BE2C (cell line): ENCODE results near the gene CDC14B.

Experiments used
- DNase-seq: peaks from one replicate; pipeline ENCODE4 v3.0.0-alpha.2; 2020
- H3K27me3 ChIP-seq: fragments of 250-450 bp; sonication (Bioruptor Pico); 2 replicates; pipeline ENCODE4 v1.5.1; 2020; ENCODE audit warnings: mild to moderate bottlenecking
- H3K36me3 ChIP-seq: fragments of 250-450 bp; sonication (Bioruptor Pico); 2 replicates; pipeline ENCODE4 v1.5.1; 2020; ENCODE audit warnings: mild to moderate bottlenecking
- H3K4me1 ChIP-seq: fragments of 250-450 bp; sonication (Bioruptor Pico); 2 replicates; pipeline ENCODE4 v1.5.1; 2020
- H3K4me3 ChIP-seq: 2 replicates; pipeline ENCODE4 v1.5.1; 2011; ENCODE audit warnings: low read depth, low read length
- H3K9me3 ChIP-seq: fragments of 250-450 bp; sonication (Bioruptor Pico); 2 replicates; pipeline ENCODE4 v1.5.1; 2020
- CTCF ChIP-seq: IDR thresholded peaks from 2 replicates; pipeline ENCODE4 v1.5.1; 2012; ENCODE audit warnings: mild to moderate bottlenecking, low read depth, low read length

Gene CDC14B

GRCh38 chr9:96464426-96464825 lies 155.2 kb downstream of the CDC14B start:
- TF ChIP-seq CTCF = no peak
- Histone ChIP-seq H3K36me3 (peaks cover 4% of the 10 kb centered on the region), H3K4me1 (no peaks in the 10 kb centered on the region), H3K27me3 (no peaks in the 10 kb centered on the region), H3K4me3 (no peak overlapping the region), H3K9me3 (no peaks in the 10 kb centered on the region; the same call in 1 of the 2 replicates)
- no peak for DNase-seq

DNA sequence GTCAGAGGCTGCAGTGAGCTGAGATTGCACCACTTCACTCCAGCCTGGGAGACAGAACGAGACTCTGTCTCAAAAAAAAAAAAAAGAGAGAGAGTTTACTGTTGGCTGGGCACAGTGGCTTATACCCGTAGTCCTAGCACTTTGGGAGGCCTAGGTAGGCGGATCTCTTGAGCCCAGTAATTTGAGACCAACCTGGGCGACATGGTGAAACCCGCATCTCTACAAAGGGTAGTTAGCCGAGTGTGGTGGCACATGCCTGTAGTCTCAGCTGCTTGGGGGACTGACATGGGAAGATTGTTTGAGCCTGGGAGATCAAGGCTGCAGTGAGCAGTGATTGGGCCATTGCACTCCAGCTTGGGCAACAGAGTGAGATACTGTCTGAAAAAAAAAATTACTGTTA lies 157.1 kb downstream of the CDC14B start:
- H3K36me3 ChIP-seq = peaks cover 4% of the 10 kb centered on the region
- TF ChIP-seq CTCF = no peak
- no peak for DNase-seq

GRCh38 chr9:96461336-96461735 lies 158.3 kb downstream of the CDC14B start:
- no peak for TF ChIP-seq CTCF
- H3K4me1 ChIP-seq = no peaks in the 10 kb centered on the region
- peaks cover 4% of the 10 kb centered on the region for H3K36me3 ChIP-seq
- no peaks in the 10 kb centered on the region for H3K27me3 ChIP-seq
- no peak overlapping the region for H3K4me3 ChIP-seq
- no peak for DNase-seq
- H3K9me3 ChIP-seq = no peaks in the 10 kb centered on the region; the same call in 1 of the 2 replicates

More for the DNA sequence above, 157.1 kb downstream of the CDC14B start:
- Histone ChIP-seq H3K9me3 (no peaks in the 10 kb centered on the region; the same call in 1 of the 2 replicates), H3K27me3 (no peaks in the 10 kb centered on the region), H3K4me1 (no peaks in the 10 kb centered on the region), H3K4me3 (no peak overlapping the region)

- H3K27me3 ChIP-seq = no peaks in the 10 kb centered on the region
- DNase-seq = no peak
- no peaks in the 10 kb centered on the region for H3K4me1 ChIP-seq
- no peak for TF ChIP-seq CTCF
- H3K36me3 ChIP-seq = peaks cover 4% of the 10 kb centered on the region; the same call in 1 of the 2 replicates
- no peaks in the 10 kb centered on the region; the same call in 1 of the 2 replicates for H3K9me3 ChIP-seq
- H3K4me3 ChIP-seq = no peak overlapping the region
Observed at GRCh38 chr9:96460882-96461281, 158.8 kb downstream of the CDC14B start.

GRCh38 chr9:96460470-96460869 lies 159.2 kb downstream of the CDC14B start:
- peaks cover 4% of the 10 kb centered on the region; the same call in 1 of the 2 replicates for H3K36me3 ChIP-seq
- H3K27me3 ChIP-seq = no peaks in the 10 kb centered on the region
- H3K9me3 ChIP-seq = no peaks in the 10 kb centered on the region; the same call in 1 of the 2 replicates
- no peak for DNase-seq
- no peak for TF ChIP-seq CTCF
- H3K4me1 ChIP-seq = no peaks in the 10 kb centered on the region
- H3K4me3 ChIP-seq = no peak overlapping the region

DNA sequence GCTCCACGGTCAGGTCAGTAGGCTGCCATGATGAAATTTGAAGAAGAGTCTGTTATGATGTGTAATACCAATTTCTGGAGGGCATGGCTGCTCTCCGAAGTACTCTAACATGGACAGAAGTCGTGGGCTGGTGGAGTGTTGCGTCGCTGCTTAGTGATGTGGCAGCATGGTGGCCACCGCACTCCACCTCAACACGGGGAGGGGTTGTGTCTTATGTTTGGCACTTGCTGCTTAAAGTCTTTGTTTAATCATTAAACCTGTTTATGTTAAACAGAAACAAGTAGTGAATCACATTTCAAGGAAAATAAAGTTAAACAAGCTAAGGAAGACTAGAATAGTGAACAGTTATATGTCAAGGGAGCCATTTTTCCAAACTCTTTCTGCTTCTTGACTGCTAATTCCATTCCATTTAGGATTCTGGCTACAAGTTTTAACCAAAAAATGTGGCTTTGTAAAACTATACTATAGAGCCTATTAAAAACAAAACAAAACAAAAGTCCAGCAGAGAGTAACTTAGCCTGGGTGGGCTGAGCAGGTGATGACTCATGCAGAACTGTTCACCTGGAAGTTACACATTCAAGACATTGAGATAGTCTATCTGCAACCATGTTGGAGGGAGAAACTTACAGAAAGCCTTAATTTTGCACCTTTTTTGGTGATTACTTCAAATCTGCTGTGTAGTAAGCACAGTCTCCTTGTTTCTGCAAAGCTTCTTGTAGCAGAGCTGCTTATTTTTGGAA lies 160.2 kb downstream of the CDC14B start:
- H3K36me3 ChIP-seq = no peaks in the 10 kb centered on the region; the same call in 1 of the 2 replicates
- no peaks in the 10 kb centered on the region for H3K4me1 ChIP-seq
- no peak overlapping the region for H3K4me3 ChIP-seq
- no peaks in the 10 kb centered on the region for H3K27me3 ChIP-seq
- H3K9me3 ChIP-seq = no peaks in the 10 kb centered on the region; the same call in 1 of the 2 replicates
- DNase-seq = no peak
- no peak for TF ChIP-seq CTCF
